GM20000 (cell line): ENCODE measurements around the gene PLSCR5.
A peak's percentile ranks its signal among the peaks of the same experiment; 100 is the strongest.

Experiments
- DNase-seq: peaks from one replicate; pipeline ENCODE4 v3.0.0; 2012; ENCODE audit warnings: low spot score
- TF ChIP-seq, protein P1 (sequence below): IDR thresholded peaks from 2 replicates; pipeline ENCODE4 v1.5.1; 2012; ENCODE audit warnings: mild to moderate bottlenecking, control low read depth; ENCODE audit errors: extremely low read depth, missing control alignments

PLSCR5 gene

DNA sequence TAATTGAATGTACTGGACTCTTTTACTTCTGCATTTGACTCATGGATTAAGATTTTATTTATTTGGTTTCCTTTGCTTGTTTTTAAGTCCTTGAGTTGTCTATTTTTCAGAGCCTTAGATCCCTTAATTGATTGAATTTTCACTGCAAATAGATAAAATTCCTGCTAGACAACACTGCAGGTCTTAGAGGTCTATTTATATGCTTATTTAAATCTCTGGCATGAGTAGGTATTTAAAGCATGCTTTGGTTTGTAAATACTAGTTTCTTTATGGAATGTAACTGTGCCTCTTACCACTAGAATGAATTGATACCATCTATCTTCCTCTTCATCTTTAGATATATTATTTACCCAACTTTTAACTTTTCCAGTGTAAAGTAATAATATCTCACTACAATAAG, 20.0 kb downstream of the PLSCR5 start:
- TF ChIP-seq, protein P1, sequence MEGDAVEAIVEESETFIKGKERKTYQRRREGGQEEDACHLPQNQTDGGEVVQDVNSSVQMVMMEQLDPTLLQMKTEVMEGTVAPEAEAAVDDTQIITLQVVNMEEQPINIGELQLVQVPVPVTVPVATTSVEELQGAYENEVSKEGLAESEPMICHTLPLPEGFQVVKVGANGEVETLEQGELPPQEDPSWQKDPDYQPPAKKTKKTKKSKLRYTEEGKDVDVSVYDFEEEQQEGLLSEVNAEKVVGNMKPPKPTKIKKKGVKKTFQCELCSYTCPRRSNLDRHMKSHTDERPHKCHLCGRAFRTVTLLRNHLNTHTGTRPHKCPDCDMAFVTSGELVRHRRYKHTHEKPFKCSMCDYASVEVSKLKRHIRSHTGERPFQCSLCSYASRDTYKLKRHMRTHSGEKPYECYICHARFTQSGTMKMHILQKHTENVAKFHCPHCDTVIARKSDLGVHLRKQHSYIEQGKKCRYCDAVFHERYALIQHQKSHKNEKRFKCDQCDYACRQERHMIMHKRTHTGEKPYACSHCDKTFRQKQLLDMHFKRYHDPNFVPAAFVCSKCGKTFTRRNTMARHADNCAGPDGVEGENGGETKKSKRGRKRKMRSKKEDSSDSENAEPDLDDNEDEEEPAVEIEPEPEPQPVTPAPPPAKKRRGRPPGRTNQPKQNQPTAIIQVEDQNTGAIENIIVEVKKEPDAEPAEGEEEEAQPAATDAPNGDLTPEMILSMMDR, result no peak
- DNase-seq, result no peak

DNA sequence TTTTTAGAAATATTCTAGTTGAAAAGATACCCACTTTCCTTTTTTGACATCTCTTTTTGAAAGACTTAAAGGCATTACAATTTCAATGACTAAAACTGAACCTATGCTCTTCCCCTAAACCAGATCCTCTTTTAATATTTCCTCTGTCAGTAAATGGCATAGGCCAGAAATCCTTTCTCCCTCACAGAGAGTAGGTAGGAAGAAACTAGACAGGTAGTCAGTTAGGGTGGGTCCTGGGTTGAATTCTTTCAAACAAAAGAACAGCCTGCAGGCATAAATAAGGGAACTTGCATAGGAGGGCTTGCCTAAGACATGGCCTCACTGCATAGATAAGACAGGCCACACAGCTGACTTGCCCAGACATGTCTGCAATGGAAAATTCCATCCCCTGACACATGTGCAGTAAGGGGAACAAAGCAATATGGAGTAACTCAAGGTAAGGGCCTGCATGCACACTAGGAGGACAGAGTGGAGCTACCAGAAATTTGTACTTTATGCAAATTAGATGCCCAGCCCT, 23.1 kb downstream of the PLSCR5 start:
- TF ChIP-seq, protein P1, result no peak
- DNase-seq, result no peak

DNA sequence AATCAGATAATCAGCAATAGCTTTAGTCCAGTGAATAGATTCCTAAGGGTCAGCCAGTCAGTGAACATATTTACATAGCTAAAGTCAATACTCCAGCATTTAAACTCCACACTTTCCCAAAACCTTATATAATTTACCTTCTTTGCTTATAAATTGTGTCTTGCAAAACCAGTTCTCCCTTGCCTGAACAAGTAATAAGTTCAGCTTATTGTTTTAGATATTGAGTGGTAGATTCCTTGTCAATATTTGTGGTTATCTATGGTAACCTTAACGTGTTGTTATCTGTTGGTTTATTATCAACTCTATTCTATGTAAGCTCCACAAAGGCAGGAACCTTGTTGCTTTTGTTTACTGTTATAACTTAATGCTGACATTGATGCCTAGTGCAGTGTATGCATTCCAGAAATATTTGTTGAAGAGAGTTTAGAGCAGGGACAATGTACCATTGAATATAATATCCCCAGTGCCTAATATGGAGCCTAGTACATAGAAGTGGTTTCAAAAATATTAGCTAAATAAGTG, 24.0 kb downstream of the PLSCR5 start:
- DNase-seq, result no peak
- TF ChIP-seq, protein P1, result no peak

DNA sequence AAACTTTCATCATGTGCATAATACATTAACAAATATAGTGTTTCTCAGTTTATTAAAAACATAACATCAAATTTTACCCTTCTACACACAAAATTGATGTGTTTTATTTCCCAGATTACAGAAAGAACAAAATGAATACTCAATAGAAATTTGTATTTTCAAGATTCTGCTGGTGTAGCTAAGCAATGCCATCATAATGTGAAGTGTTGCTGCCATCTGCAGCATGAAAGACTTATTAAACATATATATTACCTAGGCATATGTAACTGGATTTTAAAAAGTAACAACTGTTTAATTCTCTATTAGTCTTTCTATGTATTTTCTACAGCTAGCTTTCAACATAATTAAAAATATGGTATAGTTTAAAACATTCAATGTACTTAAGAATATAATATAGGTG, 27.5 kb downstream of the PLSCR5 start:
- peak; percentile 4 for DNase-seq
- TF ChIP-seq, protein P1, result peak; percentile 13

DNA sequence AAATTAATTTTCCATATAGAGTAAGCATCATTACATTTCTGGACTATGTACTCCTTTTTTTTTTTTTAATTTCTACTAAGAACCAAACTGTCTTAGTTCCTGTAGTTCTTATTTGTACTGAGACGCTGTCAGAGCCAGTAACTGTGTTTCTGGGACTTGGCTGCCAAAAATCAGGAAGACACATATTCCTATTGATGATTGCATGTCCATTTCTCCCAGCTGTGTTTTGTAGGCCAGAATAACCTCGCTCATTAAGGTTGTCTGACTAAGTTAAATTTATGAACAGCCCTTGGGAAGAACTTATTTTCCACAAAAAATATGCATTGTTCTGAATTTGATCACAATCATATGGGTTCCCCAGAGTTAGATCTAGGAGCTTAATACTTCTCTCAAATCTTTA, 29.5 kb downstream of the PLSCR5 start:
- DNase-seq, result no peak

DNA sequence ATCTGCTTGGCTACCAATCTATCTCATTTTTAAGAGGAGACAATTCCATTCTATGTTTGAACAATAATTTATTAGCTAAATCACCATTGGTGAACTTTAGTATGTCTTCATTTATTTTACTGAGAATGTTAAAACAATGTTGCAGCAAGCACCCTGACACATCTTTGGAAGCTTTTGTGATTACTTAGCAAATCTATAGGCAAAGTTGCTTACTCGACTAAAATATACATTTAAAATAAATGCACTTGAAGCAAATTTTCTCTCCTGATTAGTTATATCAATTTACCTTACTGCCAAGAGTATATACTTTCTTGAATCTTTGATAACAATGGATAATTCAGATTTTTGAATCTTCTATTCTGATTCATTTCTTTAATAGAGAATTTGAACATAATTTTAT, 31.0 kb downstream of the PLSCR5 start:
- DNase-seq, result no peak

More for the DNA sequence above, 29.5 kb downstream of the PLSCR5 start:
- TF ChIP-seq, protein P1, result no peak

DNA sequence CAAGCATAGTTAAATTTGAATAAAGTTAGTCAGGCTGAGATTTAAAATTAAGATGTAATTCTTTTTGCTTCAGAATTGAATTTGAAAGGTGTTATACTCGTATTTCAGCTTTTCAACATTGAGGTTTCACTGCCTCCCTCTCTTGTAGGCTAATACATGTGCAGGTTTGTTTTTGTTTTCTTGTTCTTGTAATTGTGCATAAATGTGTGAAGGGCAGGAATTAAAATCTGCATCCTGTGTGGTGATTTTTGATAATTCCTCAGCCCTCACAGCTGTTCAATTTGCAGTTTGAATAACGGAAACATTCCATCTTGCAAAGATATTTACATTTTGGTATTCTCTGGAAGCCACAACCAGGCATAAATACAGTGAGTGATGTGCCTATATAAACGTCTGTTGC, 35.8 kb downstream of the PLSCR5 start:
- no peak for DNase-seq
- TF ChIP-seq, protein P1, result no peak

More for the DNA sequence above, 31.0 kb downstream of the PLSCR5 start:
- TF ChIP-seq, protein P1, result no peak
